Measurements from ENCODE around the gene PSMD1.

The PSMD1 gene

GRCh38 chr2:231211486-231211885, 154.8 kb downstream of the PSMD1 start:
- DNase-seq (ENCODE audit: low spot score): no peak

DNA sequence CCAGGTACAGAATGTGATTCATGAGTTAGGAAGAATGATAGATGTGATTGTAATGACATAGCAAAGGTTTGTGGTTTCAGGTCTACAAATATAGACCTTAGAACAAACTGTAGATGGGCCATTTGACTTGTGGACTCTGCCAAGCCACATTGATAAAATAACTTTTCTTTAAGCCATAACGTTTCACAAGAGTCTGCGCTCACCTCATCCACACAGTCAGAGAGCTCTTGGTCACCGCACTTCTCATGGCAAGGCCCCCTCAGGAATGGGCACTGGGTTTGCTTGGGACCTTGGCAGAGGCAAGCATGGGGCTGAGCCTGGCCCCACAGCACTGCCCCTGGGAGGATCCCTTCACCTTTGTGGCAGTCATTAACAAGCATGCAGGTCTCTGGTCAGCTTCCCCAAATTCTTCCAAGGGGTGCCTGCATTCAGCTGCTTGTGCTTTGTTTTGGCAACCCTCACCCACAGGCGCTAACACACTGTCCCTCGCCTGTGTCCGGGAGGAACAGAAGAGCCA, 155.7 kb downstream of the PSMD1 start:
- DNase-seq (ENCODE audit: low spot score): no peak

- DNase-seq (ENCODE audit: low spot score): no peak
Observed at GRCh38 chr2:231213931-231214642, 157.4 kb downstream of the PSMD1 start.

- DNase-seq (ENCODE audit: low spot score): no peak
Observed at GRCh38 chr2:231218366-231218765, 161.7 kb downstream of the PSMD1 start.

- DNase-seq (ENCODE audit: low spot score): no peak
Observed at GRCh38 chr2:231219289-231219688, 162.6 kb downstream of the PSMD1 start.

DNA sequence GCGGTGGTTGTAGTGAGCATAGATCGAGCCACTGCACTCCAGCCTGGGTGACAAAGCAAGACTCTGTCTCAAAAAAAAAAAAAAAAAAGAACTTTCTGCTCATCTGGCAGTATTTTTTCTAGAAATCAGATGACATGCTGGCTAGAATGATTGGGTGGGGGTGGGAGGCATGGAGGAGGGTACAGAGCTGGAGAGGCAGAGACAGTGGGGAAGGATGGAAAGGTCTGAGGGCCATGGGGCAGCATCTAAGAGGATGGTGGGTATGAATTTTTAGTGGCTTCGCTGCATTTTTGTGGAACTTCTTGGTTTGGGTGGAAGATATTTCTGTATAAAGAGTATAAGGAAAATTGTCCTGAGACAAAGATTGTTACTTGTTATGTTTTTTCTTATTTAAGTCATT, 165.1 kb downstream of the PSMD1 start:
- DNase-seq (ENCODE audit: low spot score): no peak
